Raji (cell line): ENCODE data around the gene LEMD2.

ENCODE experiments used
- POLR2A ChIP-seq: IDR thresholded peaks from 2 replicates; pipeline ENCODE4 v1.6.1; 2011; ENCODE audit warnings: low read depth, low read length, control low read depth; ENCODE audit not compliant: insufficient read depth

The LEMD2 gene

DNA sequence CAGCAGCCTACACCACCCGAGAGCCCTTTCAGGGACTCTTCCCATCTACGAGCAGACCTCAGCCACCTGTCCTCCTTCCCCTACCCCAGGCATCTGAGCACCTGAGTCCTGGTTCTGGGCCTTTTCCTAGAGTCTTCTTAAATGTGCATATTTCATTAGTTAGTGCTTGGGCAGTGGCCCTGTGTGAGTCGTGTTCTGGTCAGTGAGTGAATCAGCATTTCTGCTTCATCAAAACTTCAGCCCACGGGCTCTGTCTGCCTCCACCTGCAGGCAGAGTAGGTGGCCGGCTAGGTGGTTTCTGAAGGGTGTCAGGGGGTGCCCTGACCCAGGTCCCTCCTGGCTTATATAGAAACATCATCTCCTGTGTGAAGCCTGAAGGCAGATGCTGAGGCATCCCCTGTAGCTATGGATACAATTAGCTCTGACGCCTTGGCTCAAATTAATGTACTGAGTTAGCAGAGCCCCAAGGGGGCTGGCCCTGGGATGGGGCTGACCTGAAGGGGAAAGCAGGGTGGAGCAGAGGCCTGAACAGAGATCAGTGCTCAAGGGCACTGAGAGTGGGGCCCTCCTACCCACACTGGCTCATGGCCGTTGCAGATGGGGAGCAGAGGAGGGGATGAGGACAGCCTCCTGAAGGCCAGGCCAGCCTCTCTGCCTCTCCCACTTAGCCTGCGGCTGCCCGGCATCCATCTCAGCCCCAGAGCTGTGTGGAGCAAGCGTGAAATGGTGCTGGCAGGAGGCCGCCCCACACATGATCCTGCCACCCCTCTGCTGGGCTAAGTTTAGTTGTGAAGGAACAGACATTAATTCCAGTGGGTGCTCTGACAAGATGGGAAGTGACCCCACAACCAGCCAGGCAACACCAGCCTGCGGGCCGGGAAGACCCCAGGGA lies 55.9 kb downstream of the LEMD2 start:
- TF ChIP-seq POLR2A = no peak

DNA sequence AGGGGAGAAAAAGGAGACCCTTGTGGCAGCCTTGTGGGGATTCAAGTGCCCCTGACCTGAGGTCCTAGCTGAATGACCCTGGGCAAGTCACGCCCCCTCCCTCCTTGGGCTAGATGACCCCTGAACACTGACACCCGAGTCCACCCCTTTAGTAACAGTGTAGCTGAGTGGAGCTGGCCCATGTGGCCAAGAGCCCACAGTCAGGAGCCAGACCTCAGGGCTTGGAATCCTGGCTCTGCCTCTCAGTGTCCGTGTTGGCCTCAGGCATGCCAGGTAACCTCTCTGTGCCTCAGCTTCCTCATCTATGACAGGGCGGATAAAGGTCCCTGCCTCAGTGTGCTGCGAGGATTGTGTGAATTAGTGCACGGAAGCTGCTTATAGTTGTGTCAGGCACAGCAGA lies 56.5 kb downstream of the LEMD2 start:
- no peak for TF ChIP-seq POLR2A

DNA sequence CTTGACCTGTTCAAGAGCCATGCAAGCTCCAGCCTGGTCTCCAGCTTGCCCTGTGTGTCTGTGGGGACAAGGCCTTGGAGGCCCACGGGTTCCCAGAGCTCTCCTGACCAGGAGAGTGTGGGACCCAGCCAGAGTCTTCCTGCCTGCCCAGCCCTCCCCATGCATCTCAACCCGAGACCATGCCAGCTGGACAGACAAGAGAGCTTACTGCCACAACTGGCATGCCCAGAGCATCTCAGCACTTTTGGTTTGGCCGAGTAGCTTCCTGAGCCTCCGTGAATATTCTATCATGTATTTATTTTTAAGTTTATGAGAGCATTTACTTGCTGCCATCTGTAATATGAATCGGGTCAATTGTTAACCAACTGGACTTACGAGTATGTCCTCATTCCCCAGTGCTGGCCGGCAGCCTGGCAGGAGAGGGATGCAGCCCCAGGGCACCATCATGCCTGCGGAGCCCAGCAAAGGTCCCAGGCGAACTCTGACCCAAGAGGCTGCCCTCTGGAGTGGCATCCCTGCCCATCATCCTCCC lies 57.1 kb downstream of the LEMD2 start:
- TF ChIP-seq POLR2A = no peak

DNA sequence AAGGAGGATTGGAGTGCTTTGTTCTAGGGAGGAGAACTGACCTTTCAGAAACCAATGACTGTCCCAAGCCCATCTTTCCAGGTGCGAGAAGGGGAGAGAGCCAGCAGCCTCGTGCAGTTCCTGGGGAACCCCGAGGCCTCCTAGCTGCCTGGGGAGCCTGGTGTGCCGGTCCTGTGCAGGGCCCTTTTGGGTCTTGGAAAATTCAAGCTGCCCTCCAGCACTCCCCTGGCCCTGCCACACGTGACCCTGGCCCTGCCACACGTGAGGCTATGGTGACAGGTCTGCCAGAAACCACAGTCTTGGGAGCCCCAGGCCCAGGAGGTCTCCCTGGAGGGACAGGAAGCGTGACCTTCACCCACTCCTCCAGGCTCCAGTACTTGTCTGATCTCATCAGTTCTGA lies 57.9 kb downstream of the LEMD2 start:
- TF ChIP-seq POLR2A = no peak

DNA sequence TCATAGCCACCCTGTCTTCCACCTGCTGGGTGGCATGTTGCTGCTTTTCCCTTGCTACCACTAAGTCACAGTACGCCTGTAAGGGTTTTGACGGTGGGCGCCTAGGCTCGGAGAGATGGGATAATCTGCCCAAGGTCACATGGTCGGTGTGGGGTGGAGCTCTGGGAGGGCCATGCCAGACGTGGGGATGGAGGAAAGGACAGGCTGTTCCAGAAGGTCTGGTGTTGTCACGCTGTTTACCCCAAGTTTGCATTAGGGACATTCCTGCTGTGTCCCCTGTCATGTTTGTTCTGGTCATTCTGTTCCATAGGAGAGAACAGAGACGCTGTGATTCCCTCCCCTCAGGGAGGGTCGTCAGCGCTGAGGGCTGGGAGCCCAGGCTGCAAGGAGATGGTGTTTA lies 58.3 kb downstream of the LEMD2 start:
- TF ChIP-seq POLR2A = no peak

DNA sequence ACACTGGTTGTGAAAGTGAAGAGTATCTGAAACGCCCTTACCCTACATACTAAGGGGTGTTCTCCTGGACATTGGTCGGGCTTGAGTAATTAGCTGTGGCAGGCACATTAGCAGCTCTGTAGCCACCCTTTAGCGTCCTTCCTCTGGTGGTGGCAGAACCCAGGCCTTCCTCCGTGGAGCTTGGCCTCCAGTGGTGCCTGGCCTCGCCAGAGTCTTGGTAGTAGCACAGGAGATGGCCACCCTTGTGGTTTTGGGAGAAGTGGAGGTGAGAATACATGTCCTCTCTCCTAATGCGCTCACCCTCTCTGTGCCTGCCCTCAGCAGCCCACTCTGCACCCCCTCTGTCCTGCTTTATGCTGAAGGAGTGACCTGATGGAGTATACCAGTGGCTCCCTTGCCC lies 59.9 kb downstream of the LEMD2 start:
- TF ChIP-seq POLR2A = no peak

DNA sequence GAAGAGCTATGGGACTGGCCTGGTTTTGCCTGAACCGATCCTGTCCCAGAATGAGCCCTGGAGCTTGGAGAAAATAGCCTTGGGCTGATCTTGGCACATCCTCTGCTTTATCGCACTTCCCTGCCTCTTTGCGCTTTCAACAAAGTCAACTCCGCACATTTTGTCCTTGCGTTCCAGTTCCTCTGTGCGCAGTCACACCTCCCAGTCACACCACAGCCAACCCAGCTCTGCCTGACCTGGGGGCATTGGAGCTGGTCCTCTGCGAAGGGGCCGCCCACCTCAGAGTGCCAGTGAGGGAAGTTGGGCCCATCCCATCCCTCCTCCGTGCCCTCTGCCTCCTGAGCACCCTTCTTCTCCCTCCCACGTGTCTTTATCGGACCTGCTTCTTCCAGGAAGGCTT lies 60.5 kb downstream of the LEMD2 start:
- TF ChIP-seq POLR2A = no peak

DNA sequence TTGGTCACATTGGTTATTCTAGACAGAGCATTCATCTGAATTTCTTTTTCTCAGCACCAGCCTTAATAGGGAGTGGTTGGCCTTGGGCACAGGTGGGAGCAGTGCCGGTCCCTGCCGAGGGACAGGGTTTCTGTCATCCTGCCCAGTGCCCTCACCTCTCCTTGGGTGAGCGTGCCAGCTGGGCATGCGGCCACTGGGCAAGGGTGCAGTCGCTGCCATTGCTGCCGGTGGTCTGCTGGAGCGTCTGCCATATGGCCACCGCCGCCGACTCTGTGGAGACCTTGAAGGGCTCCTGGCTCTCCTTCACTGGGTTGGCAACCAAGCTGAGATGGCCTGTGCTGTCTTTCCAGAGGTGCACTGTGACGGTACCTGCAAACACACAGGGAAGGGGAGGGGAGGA lies 61.0 kb downstream of the LEMD2 start:
- no peak for TF ChIP-seq POLR2A

DNA sequence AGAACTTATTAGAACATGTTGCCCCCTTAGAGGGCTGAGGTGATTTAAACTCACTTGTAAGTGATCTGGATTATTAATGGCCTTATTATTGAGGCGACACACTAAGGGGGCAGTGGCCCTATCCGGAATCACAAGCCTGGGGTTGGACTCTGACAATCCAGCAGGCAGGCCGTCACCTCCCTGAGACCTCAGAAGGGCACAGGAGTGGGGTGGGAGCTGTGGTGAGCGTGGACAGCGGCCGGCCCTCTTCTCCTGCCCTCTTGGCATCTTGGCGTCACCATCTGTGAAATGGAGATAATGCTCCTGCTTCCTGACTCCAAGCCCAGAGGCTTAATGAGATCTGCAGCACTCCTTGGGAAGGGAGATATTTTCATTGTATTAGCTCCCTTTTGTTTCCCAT lies 61.8 kb downstream of the LEMD2 start:
- no peak for TF ChIP-seq POLR2A

DNA sequence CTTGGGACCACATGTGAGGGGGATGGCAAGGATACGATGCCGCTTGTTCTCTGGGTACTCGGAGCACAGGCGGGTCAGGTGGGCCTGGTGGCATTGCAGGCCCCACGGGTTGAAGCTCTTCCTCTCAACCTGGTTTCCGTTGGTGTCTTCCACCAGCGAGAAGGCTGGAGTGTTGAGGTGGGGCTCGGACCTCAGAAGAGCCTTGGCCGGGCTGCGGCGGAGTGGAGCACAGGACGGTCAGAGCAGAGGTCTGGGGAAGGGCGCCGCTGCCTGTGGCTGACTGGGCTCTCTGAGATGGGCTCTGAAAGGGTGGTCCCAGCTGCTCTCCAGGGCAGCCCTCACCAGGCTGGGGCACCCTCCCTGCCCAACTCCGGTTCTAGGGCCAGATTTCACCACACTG lies 62.2 kb downstream of the LEMD2 start:
- TF ChIP-seq POLR2A = no peak

DNA sequence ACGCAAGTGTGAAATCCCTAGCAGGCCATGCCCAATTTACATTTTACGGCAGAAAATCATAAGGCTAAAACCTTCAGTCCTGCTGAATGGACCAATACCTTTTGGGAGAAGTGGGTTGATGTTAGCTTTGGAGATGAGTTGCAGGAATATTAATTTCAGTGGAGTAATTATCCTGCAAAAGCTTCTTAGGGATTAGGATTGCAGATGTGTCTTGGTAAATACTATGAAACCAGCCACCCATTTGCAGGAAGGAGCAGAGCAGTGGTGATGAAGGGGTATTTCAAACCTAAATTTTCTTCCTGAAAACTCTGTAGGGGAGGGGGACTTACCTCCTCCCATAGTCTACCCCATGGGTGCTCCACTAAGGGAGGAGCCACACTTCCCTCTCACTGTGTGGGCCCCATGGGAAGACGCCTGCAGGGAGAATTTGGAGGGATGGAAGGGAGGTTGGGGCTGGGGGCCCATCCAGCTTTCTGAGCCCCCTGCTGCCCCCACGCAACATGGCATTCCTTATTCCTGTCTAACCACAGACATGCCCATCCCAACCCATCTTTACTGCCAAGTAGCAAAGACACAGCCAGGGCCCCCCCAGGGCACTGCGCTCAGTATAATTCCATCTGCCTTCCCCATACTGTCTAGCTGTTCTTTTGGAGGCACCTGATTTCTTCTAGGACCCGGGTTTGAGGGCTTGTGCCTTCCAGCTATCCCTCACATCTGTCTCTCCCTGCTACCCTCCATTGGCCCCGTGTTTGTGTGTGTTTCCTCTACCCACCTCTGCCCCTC lies 62.8 kb downstream of the LEMD2 start:
- no peak for TF ChIP-seq POLR2A

DNA sequence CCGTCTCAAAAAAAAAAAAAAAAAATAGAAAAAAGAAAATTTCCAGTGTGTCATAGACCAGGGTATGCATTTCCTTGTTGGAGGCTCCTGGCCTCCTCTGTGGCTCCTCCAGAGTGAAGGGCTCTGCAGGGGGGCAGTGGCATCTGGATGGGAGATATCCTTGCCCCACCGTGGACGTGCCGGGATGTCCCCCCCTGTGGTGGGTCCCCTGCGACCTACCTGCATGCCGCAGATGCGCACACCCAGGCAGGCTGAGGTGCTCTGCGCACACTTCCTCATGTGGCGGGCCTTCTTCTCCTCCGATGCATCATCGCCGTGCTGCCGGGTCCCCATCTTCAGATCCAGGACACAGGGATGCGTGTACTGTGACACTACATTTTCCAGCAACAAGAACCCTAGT lies 63.7 kb downstream of the LEMD2 start:
- TF ChIP-seq POLR2A = no peak

DNA sequence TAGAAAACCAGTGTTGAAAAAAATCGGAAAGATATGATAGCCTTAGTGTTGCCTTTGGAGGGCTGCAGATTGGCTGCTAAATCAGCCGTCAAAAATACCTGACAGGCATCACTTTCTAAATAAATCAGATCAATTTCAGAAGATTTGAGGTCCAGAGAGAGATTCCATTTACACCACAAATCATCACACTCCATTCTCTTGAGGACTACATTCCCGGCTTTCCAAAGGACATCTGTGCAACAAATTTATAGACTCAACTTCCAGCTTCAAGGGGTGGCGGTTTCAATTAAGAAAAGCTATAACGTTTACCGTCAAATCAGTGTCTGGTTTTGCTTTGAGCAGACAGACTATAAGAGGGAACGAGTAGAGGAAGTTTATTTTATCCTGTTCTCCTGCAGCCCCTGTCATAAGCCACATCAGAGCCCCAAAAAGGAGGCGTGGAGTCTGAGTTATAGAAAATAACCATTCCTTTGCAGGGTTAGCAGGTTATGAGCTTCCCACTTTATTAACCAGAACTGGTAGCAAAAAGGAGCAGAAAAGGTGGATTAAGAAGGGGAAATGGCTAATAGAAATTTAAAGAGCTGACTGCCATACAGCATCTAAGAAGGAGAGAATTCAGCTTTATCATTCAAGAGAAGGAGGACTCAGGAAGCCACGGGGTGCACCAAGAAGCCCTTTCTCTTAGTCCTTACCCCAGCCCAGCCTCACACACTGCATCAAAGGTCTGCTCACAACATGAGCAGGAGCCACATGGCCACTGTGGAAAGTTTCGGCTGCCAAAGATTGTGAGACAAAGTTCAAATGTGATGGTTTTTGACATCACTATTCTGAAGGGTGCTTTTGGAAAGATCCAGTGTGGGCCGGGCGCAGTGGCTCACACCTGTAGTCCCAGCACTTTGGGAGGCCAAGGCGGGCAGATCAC lies 64.6 kb downstream of the LEMD2 start:
- no peak for TF ChIP-seq POLR2A

DNA sequence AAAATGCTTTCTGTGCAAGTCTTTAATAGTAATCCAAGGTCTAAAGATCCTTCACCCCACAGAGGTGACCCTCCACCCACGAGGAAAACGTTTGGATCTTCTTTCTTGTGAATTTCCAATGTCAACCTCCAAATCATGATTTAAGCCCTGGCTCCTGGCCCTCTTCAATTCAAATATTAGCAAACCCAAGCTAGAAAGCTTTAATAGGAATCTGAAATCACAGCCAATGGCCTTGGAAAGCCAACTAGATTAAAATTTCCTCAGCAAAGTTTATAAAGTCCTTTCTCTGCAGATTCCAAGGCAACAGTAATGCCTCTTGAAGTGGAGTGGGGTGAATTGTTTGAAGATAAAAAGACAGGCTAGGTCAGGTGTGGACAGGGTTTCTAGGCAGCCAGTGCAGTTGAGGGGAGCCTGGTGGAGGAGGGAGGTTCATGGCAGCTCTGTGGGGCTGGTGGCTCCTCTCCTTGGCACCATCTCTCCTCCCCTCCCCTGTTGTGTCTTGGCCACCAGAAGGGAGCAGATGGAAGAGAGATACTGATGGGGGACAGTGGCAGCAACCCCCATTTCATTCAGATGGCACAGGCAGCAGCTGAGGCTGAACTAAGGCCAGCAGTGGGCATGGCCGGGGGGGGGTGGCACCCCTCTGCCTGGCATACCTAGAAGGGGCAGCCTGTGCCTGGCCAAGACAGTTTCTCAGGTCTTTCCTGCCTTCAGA lies 65.4 kb downstream of the LEMD2 start:
- TF ChIP-seq POLR2A = no peak
